IPS-NIHi11 (cell line): ENCODE results near the gene DPM1.

Source experiments
- DNase-seq: peaks from one replicate; pipeline ENCODE4 v3.0.0; 2012; ENCODE audit warnings: mixed read lengths, low spot score

Gene DPM1

DNA sequence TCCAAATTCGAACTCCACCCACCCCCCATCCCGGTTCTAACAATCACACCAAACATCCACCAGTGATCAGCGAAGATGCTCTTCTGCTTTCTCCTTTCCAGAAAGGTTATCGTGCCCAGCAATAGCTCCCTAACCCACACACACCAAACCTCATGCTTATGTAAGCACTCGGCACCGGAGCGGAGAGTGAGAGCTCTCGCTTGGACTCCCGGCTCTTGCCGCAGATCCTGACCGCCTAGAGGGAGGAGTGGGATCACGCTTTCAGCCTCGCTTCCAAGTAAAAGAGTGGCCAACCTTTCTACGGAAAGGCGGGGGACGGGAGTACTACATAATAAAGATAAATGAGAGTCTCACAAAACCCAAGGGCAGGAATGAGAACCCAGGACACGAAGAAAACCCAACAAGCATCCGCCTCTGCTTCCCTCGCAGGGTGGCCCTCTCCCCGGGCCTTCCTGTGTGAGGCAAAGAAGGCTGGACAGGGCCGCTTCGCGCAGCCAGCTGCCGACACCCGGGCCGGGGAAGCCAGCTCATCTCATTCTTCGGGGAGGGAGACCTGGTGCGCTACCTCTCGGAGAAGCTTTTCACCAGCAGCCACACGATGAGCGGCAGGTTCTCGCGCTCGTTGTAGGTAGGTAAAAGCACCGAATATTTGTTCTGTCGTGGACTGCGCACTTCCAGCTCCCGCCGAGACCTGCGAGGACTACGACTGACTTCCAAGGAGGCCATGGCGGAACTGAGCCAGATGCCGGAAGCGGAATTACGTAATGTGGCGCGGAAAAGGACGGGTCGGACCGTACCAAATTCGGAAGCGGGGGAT is at the start of gene DPM1:
Gene DPM1, minus strand, starts transcription at position 735 of the 817 bp plus-strand sequence. Its CDS starts 9 bp downstream, at position 726.
- DNase-seq = peak; percentile 87

DNA sequence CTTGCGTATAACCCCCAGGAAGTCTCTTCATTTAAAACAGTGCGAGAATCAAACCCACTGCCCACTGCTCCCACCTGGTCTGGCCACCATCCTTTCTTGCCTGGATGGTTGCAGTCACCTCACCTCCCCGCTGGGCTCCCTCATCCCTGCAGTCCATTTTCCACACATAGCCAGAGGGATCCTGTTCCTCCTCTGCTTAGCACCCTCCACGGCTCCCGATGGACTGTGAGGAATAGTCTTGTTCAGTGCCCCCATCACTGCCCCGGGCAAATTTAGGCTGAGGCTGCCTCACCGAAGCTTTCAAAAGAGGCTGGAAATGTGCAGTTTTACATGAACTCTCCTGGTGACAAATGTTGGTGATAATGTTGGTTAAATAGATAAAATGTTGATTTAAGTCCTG is 46.9 kb upstream of the DPM1 start:
- no peak for DNase-seq

DNA sequence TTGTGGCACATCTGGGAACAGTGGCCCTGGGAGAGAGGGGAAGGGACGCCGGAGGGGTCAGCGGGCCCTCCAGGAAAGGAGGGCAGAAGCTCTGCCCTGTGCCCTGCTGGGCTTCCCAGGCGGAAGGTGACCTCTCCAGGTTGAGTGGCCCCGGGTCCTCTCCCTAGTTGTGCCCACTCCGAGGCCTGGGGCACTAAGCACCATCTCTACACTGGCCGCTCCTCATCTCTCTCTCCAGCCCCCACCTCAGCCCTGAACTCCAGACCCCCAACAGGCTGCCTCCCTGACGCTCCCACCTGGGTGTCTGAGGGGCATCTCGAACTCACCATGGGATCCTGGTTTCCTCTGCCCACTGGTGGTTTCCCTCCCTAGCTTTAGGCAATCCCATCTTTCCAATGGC is 46.4 kb upstream of the DPM1 start:
- DNase-seq = no peak

DNA sequence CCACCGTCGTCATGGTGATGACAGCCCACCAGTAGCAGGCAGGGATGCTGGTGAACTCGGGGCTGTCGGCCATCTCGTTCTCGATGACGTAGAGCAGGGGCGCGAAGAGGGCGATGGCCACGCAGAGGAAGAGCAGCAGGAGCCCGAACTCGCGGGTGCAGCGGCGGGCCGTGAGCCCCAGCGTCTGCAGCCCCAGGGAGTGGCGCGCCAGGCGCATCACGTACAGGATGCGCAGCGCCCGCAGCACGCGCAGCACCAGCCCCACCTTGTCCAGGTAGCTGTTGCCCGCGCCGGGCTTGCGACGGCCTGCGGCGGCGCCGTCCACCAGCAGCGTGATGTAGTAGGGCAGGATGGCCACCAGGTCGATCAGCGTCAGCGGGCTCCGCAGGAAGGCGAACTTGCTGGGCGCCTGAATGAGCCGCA is 46.0 kb upstream of the DPM1 start:
- no peak for DNase-seq

DNA sequence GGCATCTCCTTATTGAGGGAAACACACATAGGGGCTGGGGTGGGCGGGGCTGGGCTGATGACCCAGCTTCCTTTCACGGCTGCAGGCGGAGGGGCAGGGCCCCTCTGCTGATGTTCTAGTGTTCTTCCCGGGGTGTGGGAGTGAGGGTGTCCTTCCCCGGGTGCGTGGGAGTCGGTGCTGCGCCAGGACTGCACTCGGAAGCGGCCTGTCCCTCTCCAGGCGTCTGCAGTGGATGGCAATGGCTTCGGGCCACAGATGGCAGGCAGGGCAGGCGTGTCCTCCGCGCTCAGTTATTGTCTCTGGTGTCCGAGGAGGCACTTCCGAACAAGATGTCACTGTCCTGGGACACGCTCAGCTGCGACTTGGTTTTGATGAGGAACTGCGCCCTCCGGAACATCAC is 45.4 kb upstream of the DPM1 start:
- DNase-seq = no peak

DNA sequence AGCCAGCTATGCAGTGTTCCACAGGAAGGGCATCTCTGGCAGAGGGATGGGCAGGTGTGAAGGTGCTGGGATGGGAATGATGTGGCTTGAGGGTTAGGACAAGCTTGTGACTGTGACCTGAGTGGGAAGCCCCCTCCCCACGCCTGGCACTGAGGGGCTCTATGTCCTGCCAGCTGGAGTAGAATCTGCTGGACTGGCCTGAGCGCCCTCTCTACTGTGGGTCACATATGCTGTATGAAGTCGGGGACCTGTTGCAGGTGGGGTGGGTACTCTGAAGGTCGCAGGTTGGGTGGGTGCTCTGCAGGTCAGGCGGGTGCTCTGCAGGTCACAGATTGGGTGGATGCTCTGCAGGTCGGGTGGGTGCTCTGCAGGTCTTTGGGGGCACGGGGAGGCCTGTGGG is 44.3 kb upstream of the DPM1 start:
- DNase-seq = no peak

DNA sequence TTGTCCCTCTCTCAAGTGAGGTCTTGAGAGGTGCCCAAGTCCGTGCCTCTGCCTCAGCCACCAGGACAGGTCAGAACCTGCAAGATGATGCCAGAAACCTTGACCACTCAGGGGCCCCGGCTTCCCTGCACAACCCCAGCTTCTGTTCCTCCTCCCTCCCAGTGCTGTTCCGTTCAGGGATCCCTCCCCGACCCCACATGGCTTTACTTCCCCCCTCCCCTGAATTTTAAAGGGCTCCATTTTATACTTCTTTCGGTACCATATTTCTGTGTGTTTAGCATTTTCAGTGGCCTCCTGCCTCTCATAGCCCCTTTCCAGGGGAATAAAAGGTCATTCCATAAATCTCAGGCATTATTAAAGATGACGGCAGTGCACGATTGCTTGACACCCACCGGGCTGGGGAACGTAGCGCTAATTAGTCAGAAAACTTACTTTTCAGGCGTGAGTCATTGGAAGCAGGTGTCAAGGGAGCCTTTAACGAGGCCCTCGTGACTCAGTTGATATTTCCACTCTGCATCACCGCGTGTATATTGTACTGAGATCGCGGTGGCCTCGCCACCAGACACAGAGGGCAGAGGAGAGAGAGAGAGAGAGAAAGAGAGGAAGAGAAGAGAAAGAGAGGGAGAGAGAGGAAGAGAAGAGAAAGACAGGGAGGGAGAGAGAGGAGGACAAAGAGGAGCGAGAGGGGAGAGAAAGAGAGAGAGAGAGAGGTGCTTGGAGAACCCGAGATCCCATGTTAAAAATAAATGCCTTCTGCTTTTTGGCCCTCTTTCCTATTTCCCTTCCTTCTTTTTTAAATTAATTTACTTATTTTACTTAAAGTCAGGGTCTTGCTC is 43.3 kb upstream of the DPM1 start:
- DNase-seq = no peak

DNA sequence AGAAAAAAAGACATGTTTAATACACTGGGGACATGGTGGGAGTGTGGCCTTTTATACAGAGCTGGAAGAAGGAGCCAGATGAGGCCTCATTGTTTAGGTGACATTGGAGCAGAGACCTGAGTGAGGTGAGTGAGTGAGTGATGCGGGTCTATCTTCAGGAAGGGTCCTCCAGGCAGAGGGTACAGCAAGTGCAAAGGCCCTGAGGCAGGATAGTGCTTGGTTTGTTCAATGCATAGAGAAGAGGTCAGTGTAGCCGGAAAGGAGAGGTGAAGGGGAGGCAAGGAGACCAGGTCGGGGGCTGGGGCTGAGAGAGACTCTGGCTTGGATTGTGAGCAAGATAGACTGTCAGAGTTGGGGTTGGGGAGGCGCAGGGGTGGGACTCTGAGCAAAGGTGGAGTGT is 41.0 kb upstream of the DPM1 start:
- DNase-seq = no peak

DNA sequence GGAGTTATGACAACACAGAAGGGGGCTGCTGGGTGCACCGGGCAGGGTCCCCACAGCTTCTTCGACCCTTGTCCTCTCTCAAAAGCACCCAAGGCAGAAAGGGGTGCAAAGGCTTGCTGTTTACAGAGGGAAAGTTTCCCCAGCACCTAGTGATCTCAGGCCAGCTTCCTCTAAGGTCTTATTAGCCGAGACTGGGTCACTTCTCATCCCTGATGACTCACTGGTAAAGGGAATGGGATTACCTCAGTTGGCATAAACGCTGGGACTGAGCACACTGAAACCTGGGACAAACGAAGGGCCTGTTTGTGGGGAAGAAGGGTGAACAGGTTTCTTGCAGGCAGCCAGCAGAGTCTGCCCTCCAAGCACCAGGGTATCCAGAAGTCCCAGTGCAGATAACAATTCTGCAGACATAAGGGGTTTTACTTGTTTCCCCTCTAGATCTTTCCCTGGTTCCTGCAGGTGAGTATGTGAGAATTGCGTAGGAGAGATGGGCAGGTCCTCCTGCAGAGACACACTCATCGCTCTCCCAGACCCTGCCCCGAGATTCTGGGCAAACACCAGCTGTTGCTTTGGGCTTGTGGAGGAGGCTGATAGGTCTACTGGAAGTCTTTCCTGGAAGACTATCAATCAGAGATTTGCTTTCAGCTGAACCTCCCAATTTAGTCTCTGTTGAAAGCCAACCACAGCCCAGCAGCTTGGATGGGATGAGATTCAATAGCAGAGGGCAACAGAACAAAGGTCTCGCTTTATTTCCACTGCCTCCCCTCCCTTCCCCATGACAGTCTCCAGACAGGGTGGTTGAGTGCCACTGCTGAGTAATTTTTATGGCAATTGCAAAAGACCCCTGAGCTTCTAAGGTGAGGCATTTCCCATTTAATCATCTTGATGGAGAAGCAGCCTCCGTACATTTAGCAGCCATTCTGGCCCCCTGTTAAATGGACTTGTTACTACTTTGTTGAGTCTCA is 38.9 kb upstream of the DPM1 start:
- no peak for DNase-seq

DNA sequence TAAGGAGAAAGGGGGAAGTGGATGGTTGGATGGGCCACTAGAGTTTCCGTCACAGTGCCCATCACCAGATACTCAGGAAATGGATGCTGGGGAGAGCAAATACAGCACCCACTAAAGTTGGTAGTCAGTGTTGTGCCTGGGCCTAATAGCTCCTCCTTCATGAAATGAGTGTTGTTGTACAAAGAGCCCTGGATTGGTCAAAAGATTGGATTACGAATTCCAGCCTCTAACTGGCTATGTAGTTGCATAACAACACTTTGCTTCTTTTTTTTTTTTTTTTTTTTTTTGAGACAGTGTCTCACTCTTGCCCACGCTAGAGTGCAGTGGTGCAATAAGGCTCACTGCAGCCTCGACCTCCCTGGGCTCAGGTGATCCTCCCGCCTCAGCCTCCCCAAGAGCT is 37.2 kb upstream of the DPM1 start:
- DNase-seq = no peak

DNA sequence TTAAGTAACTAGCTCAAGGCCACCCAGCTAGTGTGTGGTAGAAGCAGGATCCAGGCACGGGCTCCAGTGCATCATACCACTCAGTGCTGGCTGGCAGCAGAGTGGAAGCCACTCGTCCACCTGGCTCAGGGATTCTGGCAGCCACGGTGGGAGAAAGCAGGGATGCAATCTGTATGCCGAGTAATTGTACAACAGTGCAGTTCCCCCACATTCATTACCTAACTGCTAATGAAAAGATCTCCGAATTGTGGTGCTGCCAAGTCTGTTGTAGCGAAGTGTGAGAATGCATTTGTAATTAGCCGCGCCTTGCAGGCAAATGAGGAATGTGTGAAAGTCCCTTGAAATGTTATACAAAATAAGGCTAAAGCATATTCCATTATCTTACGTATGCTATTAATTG is 35.5 kb upstream of the DPM1 start:
- DNase-seq = no peak

DNA sequence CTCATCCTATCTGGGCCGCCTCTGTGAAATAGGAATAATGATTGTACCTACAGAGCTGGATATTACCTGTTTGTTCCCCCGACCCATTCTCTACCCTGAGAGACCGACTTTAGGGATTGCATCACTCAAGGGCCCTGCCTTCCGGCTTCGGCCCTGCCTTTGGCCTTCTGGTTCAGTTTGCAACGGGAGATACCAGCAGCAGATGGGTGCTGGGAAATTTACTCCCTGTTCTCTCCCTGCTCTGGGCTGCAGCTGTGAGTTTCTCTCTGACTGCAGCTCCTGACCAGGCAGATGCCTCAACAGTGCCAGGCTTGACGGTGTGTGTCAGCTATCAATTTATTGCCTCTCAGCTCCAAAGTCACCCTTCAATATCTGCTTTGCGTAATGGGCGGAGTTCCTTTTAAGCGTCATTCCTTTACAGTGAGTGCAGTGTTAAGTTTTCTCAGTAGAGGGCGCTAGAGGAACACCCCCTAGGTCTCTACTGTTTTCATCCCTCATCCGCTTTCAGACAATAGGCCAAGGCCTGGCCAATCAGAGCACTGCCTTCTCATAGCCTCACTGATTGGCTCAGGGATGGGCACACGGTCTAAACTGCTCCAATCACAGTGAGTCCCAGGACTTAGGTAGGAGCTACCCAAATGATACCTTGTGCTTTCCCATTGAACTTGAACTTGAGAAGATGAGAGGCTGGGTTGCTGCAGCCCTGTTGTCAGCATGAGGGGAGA is 34.6 kb upstream of the DPM1 start:
- DNase-seq = peak; percentile 100

DNA sequence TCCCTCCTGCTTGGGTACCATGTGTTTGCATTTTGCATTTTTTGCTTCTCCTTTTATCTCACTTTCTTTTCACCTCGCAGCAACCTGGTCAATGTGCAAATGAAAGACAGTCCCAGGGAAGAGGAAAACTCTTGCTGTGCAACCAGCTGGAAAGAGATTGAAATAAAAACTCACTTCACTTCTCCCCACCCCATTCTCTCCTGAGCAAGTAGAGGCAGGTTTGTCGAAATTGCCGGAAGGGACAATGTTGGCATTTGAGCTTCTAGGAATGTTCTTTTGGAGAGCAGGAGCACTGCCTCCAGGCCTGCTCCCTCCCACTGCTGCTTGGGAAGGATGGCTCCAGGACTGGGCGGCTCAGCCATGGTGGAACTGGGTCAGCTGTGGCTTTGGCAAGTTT is 34.0 kb upstream of the DPM1 start:
- DNase-seq = peak; percentile 29

DNA sequence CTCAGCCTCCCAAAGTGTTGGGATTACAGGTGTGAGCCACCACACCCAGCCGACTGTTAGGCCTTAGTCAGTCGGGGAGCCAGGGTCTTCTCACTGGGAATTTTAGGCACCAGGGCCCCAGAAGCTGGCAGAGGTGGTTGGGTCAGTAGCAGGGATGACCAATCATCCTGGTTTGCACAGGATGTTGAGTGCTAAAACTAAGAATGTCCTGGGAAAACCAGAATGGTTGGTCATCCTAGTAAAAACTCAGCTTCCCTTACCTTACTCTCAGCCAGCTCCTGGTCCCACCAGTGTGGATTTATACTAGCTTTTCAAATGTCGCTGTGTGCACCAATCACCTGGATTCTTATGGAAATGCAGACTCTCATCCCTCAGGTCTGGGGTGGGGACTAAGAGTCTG is 32.7 kb upstream of the DPM1 start:
- no peak for DNase-seq

DNA sequence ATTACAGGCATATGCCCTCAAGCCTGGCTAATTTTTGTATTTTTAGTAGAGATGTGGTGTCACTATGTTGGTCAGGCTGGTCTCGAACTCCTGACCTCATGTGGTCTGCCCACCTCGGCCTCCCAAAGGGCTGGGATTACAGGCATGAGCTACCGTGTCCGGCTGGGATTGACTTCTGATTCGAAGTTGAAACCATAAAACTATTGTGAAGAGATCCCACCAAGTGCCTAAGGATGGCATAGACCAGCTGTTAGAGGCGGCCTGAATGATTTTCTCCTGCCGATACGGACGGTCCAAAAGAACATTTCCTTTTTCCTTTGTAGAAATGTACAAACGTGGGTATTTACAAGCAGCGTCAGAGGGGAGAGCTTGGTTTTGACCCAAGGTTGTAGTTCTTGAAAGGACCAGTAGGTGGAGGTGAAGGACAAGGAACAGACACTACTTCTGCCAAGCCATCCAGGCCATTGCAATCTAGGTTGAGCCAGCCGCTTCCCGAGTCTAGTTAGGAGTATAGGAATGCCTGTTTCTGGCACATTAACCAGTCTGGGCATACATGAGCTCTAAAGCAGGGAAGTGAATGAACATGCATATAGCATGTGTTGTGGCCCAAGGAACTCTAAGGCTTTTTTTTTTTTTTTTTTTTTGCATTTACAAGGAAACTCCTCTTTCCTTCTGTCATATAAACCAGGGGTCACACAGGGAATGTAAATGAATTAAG is 29.3 kb upstream of the DPM1 start:
- peak; percentile 76 for DNase-seq

DNA sequence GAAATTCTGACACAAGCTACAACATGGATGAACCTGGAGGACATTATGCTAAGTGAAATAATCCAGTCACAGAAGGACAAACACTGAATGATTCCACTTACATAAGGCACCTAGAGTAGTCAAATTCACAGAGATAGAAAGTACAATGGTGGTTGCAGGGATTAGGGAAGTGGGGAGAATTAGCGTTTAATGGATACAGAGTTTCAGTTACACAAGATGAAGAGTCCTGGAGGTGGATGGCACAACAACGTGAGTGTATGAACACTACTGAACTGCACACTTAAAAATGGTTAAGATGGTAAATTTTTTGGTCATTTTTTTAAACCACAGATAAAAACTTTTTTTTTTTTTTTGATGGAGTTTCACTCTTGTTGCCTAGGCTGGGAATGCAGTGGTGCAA is 25.0 kb upstream of the DPM1 start:
- DNase-seq = no peak

DNA sequence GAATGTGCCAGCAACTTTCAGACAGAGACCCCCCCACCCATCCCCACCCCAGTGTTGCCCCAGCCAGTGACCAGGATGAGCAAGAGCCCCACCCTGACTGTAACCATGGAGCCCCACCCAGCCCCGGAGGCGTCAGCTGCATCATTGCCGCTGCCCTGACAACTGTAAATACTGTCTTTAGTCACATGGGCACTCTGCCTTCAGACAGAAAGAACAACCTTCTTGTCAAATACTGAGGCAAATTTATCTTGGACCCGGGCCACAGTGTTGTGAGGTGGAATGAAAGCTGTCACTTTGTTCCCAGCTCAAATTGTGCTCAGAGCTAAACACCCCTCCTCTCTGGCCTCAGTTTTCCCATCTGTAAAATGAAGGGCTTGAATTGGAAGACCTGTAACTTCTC is 24.0 kb upstream of the DPM1 start:
- no peak for DNase-seq

DNA sequence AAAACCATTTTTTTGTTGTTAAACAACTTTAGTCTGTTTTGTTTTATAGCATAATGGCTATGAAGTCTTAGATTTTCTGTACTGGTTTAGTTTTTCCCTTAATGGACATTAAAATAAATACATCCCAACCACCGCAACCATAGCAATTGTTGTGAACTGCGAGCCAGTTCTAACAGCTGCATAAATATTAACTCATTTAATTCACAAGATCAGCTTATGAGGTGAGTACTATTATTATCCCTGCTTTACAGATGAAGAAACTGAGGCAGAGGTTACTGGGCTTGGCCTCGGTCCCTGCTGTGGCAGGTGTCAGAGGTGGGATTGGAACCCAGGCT is 23.3 kb upstream of the DPM1 start:
- DNase-seq = no peak

DNA sequence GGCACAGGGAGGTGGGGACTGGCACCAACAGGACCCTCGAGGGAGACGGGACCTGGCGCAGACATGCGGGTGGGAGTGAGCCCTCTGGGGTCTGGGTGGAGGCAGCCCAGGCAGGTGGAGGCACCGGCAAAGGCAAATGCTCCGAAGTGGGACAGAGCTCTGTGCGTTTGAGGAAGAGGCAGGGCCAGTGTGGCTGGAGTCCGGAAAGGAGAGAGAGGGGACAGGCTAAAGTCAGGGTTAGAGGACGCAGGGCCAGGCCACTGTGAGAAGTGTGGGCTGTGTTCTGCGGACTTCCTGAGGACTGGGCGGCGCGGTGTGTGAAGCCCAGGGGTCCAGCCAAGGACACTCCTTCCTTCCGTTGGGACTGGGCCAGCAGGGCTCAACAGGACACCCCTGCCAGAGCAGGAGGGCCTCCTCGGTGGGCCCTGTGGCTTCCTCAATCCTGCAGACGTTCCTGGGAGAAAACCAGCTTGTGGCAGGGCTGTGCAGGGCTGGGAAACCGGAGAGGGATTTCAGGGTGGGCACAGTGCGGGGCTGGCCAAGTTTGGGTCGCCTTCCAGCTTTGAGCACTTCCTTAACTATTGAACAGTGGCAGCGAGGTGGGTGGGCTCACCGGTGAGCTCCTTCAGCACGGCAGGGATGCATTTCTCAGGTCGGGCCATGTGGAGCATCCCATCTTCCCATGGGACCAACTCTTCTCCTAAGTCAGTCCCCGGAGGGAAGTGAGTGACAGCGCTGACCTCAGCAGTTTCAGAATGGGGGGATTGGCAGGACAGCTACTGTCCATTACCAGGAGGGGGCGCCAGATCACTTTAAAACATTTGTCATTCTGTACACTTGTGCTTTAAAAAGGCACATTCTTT is 22.8 kb upstream of the DPM1 start:
- peak; percentile 83 for DNase-seq

DNA sequence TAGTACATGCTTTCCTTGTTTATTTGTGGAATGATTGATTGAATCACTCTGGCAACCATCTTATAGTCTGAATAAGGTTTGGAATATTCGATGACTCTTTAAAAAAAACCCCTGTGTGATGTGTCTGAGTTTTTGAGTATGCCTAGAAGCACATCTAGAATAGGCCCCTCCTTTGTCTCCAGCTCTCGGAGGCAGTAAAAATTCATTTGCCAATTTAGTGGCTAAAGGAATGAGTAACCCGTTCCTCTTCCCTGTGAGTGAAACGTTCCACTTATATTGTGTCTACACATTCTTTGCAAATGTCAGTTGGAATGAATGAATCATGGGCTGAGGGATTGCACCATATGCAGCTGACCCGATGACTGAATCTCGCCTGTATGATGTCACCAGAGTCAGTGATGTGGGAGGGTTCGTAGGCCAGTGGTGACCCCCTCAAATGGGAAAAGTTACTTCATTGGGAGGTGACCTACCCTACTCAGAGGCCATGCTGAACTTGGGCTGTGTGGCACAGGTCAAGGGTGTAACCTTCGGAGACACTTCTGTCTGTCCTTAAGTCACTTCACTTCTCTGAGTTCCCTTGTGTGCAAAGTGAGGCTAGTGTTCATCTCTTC is 21.8 kb upstream of the DPM1 start:
- DNase-seq = no peak
